ENCODE data around the gene MB21D2.

DNA sequence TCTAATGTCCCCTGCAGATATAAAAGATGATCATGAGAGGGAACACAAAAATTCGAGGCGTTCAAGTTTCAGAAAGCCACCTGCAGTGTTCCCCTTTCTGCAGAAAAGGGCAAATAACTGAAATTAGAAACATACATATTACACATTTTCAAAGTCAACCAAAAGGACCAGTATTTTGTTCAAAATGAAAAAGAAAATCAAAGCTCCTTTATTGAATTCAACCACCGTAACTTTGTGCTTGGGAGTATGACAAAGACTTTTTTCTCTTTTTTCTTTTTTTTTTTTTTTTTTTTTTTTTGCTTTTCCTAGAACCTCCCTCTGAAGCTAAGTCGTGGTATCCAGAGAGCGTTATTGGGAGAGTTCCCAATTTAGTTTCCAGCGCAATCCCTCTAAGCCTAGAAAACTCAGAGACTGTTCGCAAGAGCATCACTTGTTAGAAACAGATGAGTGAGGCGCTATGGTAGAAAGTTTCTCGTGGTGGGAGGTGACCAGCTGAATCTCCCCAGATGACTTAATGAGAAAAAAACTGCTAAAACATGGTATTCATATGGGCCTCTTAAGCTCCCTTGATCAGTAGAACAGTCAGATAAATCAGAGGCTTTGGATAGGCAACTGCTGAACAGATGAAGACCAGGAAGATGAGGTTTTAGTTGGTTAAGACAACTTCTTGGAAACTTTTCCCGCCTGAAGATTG, 77.4 kb downstream of the MB21D2 start:
- TF ChIP-seq CTCF (conservative IDR thresholded peaks at IDR 0.05; ENCODE audit: low read depth, low read length) (no peak), EZH2 (IDR thresholded peaks at IDR 0.05; ENCODE audit: low read length, unreplicated experiment) (no peak), EZH2phosphoT487 (IDR thresholded peaks at IDR 0.05; ENCODE audit: borderline replicate concordance, low read length) (no peak)
